ENCODE measurements around the gene SMAD7. TPM values are rescaled to one million over a fixed set of nuclear protein-coding genes. Genes with fewer than 3 reads are reported as not detected.

The SMAD7 gene
- total RNA-seq, 6 experiments from 2014 or later, result 29.6 to 35.8 (median 30.7) TPM

DNA sequence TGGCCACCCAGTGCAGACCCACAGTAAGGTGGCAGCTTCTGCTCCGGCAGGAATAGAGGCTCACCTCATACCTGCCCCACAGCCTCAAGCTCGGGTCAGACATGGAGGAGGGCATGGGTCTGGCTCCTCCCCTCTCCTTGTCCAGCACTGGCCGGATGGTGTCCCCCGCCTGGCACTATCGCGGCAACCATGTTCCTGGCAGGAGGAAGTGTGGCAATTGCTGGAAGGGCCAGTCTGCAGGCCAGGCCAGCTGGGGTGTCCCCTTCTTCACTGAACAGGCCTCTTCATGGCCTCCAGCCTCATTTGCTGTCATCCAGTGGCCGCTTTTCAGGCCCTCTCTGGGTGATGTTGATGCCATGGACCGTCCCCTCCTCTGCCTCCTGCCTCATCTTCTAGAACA is 41.4 kb upstream of the SMAD7 start:
- DNase-seq, result no peak
- TF ChIP-seq, protein P1, sequence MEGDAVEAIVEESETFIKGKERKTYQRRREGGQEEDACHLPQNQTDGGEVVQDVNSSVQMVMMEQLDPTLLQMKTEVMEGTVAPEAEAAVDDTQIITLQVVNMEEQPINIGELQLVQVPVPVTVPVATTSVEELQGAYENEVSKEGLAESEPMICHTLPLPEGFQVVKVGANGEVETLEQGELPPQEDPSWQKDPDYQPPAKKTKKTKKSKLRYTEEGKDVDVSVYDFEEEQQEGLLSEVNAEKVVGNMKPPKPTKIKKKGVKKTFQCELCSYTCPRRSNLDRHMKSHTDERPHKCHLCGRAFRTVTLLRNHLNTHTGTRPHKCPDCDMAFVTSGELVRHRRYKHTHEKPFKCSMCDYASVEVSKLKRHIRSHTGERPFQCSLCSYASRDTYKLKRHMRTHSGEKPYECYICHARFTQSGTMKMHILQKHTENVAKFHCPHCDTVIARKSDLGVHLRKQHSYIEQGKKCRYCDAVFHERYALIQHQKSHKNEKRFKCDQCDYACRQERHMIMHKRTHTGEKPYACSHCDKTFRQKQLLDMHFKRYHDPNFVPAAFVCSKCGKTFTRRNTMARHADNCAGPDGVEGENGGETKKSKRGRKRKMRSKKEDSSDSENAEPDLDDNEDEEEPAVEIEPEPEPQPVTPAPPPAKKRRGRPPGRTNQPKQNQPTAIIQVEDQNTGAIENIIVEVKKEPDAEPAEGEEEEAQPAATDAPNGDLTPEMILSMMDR (IDR thresholded peaks at IDR 0.05), result no peak
- no peaks in the 10 kb centered on the region for H3K36me3 Mint-ChIP-seq (ENCODE audit: low read depth)
- peaks cover 62% of the 10 kb centered on the region for H3K4me1 Mint-ChIP-seq (ENCODE audit: low read depth)
- H3K27ac Mint-ChIP-seq, result peak overlapping the region; percentile 100; the same call in 1 of the 2 replicates
- no peak overlapping the region for H3K4me3 Mint-ChIP-seq
- H3K9me3 Mint-ChIP-seq, result no peaks in the 10 kb centered on the region
- H3K27me3 Mint-ChIP-seq (ENCODE audit: insufficient read depth), result peaks cover 6% of the 10 kb centered on the region

DNA sequence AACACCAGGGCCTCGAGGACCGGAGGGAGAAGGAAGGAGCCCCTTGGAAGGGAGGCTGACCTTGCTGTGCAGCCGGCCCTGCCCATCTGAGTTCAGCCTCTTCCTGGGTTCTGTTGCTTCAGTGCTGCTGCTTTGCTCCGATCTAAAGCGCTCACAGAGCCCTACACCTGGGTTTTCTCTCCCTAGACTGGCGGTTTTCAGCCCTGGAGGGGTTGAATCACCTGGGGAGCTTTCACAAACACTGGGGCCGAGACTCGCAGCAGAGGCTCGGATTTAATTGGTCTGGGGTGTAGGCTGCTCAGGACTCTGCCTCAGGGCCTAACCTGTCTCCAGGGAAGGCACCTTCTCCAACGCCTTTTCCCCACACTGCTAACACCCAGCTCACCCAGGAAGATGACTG is 40.9 kb upstream of the SMAD7 start:
- no peak for DNase-seq
- TF ChIP-seq, protein P1 (IDR thresholded peaks at IDR 0.05), result no peak
- Mint-ChIP-seq H3K4me1 (ENCODE audit: low read depth) (peaks cover 58% of the 10 kb centered on the region), H3K27ac (peak overlapping the region; percentile 88), H3K9me3 (no peaks in the 10 kb centered on the region), H3K36me3 (ENCODE audit: low read depth) (no peaks in the 10 kb centered on the region), H3K27me3 (ENCODE audit: insufficient read depth) (peaks cover 6% of the 10 kb centered on the region), H3K4me3 (no peak overlapping the region)

DNA sequence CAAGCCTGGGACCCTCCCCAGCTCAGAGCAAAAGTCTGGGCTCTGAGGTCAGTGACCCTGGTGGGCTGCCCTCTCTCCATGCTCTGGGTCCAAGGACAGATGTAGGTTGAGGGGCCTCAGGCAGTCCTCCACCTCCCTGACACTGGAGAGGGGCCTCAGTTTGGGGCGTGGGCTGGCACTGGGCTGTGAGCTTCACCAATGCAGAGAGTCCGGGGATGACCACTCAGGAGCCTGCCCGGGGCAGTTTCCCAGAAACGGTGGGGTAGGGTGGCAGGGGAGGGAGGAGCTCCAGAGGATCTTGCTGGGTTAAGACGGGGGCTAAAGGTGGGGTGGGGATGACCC is 40.5 kb upstream of the SMAD7 start:
- no peak overlapping the region for H3K4me3 Mint-ChIP-seq
- DNase-seq, result no peak
- peaks cover 54% of the 10 kb centered on the region for H3K4me1 Mint-ChIP-seq (ENCODE audit: low read depth)
- no peaks in the 10 kb centered on the region for H3K9me3 Mint-ChIP-seq
- H3K27ac Mint-ChIP-seq, result peak overlapping the region; percentile 88
- TF ChIP-seq, protein P1 (IDR thresholded peaks at IDR 0.05), result no peak
- no peaks in the 10 kb centered on the region for H3K36me3 Mint-ChIP-seq (ENCODE audit: low read depth)
- peaks cover 6% of the 10 kb centered on the region for H3K27me3 Mint-ChIP-seq (ENCODE audit: insufficient read depth)

DNA sequence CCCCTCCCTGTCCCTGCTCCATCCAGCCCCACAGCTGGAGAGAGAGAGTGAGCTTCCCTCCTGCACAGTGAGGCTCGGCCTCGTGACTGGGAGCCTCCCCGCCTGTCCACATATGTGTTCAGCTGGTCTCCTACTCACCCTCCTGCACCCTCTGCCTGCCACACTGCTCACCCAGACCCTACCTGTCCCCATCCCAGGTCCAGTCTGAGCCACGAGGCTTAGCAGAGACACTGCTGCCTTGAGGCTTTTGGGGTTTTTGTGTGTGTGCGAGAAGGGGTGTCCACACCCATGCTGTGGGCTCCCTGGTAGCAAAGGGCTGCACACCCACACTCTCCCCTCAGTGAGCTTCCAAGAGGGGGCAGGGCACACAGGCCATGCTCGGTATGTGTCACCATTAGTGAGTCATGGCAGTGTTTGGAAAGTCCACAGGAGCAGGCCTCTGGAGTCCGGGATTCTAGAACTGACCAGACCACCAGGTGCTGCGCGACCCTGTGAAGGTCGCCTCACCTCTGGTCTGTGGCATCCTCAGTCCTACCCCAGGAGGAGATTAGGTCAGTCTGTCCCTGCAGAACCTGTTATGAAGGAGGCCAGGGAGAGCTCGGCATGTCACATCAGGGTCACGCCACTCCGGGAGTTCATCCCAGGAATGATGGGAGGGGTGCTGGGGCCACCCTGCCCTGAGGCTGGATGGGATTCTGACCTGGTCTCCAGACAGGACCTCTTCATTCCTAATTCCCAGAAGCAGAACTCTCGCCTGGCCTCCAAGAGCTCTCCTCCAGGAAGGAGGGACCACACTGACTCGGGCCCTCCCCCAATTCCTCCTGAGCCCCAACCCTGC is 39.9 kb upstream of the SMAD7 start:
- peaks cover 54% of the 10 kb centered on the region for H3K4me1 Mint-ChIP-seq (ENCODE audit: low read depth)
- H3K36me3 Mint-ChIP-seq (ENCODE audit: low read depth), result no peaks in the 10 kb centered on the region
- peak overlapping the region; percentile 53; the same call in 1 of the 2 replicates for H3K4me3 Mint-ChIP-seq
- H3K27me3 Mint-ChIP-seq (ENCODE audit: insufficient read depth), result peaks cover 6% of the 10 kb centered on the region
- no peaks in the 10 kb centered on the region for H3K9me3 Mint-ChIP-seq
- peak; percentile 68 for DNase-seq
- H3K27ac Mint-ChIP-seq, result peak overlapping the region; percentile 88
- TF ChIP-seq, protein P1 (IDR thresholded peaks at IDR 0.05), result peak; percentile 18; the same call in 1 of the 2 replicates

DNA sequence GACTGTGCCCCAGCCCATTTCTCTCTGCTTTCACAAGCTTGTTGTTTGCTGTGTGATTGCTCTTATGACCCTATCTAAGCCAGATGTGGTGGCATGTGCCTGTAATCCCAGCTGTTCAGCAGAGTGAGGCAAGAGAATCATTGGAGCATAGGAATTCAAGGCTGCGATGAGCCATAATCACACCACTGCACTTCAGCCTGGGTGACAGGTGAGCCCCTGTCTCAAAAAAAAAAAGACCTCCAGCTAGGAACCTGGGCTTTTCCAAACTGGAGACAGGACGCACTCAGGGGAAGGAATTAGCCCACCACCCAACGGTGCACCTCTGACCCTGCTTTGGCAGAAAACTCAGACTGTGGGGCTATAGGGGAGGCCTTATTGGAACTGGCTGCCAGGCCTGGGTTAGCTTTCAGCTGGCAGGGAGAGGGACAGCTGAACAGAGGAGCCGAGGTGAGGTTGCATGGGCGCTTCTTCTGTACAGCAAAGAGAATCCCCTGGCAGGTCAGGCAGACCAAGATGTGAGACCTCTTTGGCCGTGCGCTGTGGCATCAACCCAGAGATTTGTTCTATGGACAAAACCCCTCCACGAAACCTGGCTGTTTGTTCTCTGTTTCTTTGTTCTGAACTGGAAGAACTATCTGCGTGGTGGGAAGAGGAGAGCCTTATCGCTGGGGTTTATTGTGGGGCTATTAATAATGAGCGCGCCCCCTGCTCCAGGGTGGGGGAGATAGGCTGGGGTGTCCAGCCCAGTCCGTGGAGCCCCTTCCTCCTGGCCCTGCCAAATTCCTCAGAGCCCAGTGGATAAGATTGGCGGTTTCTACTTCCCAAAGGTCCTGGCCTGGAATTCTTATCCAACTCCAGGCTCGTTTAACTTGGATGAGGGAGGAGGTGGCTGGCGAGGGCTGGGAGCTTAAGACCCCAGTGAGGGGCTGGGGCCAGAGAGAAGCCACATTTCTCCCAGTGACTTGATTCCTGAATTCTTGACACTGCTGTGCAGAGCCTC is 38.8 kb upstream of the SMAD7 start:
- H3K9me3 Mint-ChIP-seq, result no peaks in the 10 kb centered on the region
- peaks cover 53% of the 10 kb centered on the region for H3K4me1 Mint-ChIP-seq (ENCODE audit: low read depth)
- TF ChIP-seq, protein P1 (IDR thresholded peaks at IDR 0.05), result no peak
- peaks cover 6% of the 10 kb centered on the region for H3K27me3 Mint-ChIP-seq (ENCODE audit: insufficient read depth)
- H3K4me3 Mint-ChIP-seq, result no peak overlapping the region
- peak overlapping the region; percentile 88 for H3K27ac Mint-ChIP-seq
- no peaks in the 10 kb centered on the region for H3K36me3 Mint-ChIP-seq (ENCODE audit: low read depth)
- no peak for DNase-seq
